ENCODE measurements around the gene MMRN1. TPM values are rescaled to one million over a fixed set of nuclear protein-coding genes. Genes with fewer than 3 reads are reported as not detected.

The MMRN1 gene
- total RNA-seq, 4 donors from 2014 or later = 0.80 to 58.0 (median 14.8) TPM

GRCh38 chr4:89981789-89982334 lies 87.2 kb downstream of the MMRN1 start:
- DNase-seq = no peak
- WGBS, 2 donors = 79 to 82% methylated on average over 2 of the region's 2 CpGs
- no peaks in the 10 kb centered on the region for H3K36me3 ChIP-seq
- intact Hi-C loops (cut with DNase I) = no loop called here
- H3K27me3 ChIP-seq = no peaks in the 10 kb centered on the region
- no peak overlapping the region for H3K27ac ChIP-seq
- no peaks in the 10 kb centered on the region for H3K4me1 ChIP-seq
- no peaks in the 10 kb centered on the region for H3K9me3 ChIP-seq
- no peak overlapping the region for H3K4me3 ChIP-seq
- TF ChIP-seq, protein P1, sequence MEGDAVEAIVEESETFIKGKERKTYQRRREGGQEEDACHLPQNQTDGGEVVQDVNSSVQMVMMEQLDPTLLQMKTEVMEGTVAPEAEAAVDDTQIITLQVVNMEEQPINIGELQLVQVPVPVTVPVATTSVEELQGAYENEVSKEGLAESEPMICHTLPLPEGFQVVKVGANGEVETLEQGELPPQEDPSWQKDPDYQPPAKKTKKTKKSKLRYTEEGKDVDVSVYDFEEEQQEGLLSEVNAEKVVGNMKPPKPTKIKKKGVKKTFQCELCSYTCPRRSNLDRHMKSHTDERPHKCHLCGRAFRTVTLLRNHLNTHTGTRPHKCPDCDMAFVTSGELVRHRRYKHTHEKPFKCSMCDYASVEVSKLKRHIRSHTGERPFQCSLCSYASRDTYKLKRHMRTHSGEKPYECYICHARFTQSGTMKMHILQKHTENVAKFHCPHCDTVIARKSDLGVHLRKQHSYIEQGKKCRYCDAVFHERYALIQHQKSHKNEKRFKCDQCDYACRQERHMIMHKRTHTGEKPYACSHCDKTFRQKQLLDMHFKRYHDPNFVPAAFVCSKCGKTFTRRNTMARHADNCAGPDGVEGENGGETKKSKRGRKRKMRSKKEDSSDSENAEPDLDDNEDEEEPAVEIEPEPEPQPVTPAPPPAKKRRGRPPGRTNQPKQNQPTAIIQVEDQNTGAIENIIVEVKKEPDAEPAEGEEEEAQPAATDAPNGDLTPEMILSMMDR (IDR thresholded peaks at IDR 0.05) = no peak
- no peak for TF ChIP-seq POLR2A (IDR thresholded peaks at IDR 0.05)

DNA sequence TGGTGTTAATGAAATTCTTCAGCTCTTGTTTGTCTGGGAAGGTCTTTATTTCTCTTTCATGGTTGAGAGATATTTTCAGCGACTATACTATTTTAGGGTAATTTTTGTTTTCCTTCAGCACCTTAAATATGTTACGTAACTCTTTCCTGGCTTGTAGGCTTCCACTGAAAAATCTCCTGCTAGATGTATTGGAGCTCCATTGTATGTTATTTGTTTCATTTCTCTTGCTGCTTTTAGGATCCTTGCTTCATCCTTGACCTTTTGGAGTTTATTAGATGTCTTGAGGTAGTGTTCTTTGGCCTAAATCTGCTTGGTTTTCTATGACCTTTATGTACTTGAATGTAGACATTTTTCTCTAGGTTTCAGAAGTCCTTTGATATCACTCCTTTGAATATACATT lies 93.6 kb downstream of the MMRN1 start:
- H3K36me3 ChIP-seq = no peaks in the 10 kb centered on the region
- H3K27ac ChIP-seq = no peak overlapping the region
- H3K27me3 ChIP-seq = no peaks in the 10 kb centered on the region
- intact Hi-C loops (cut with DNase I) = no loop called here
- no peak overlapping the region for H3K4me3 ChIP-seq
- TF ChIP-seq, protein P1 (IDR thresholded peaks at IDR 0.05) = no peak
- TF ChIP-seq POLR2A (IDR thresholded peaks at IDR 0.05) = no peak
- no peaks in the 10 kb centered on the region for H3K9me3 ChIP-seq
- 83 to 88% methylated on average over 2 of the region's 2 CpGs for WGBS, 2 donors
- H3K4me1 ChIP-seq = no peaks in the 10 kb centered on the region
- no peak for DNase-seq

- no peak overlapping the region for H3K27ac ChIP-seq
- WGBS, 2 donors = 26 to 29% methylated on average over 1 of the region's 1 CpG
- H3K36me3 ChIP-seq = no peaks in the 10 kb centered on the region
- H3K4me3 ChIP-seq = no peak overlapping the region
- intact Hi-C loops (cut with DNase I) = no loop called here
- no peaks in the 10 kb centered on the region for H3K4me1 ChIP-seq
- no peak for DNase-seq
- H3K9me3 ChIP-seq = no peaks in the 10 kb centered on the region
- no peak for TF ChIP-seq POLR2A (IDR thresholded peaks at IDR 0.05)
- TF ChIP-seq, protein P1 (IDR thresholded peaks at IDR 0.05) = no peak
- no peaks in the 10 kb centered on the region for H3K27me3 ChIP-seq
These were observed 98.1 kb downstream of the MMRN1 start for GRCh38 chr4:89992744-89993143.

GRCh38 chr4:89994176-89994873 lies 99.7 kb downstream of the MMRN1 start:
- TF ChIP-seq, protein P1 (IDR thresholded peaks at IDR 0.05) = no peak
- no peak for TF ChIP-seq POLR2A (IDR thresholded peaks at IDR 0.05)
- no peak overlapping the region for H3K27ac ChIP-seq
- no peak overlapping the region for H3K4me3 ChIP-seq
- intact Hi-C loops (cut with DNase I) = no loop called here
- H3K27me3 ChIP-seq = no peaks in the 10 kb centered on the region
- DNase-seq = no peak
- WGBS, 2 donors = 48 to 59% methylated on average over 3 of the region's 3 CpGs
- H3K9me3 ChIP-seq = no peaks in the 10 kb centered on the region
- H3K4me1 ChIP-seq = no peaks in the 10 kb centered on the region
- H3K36me3 ChIP-seq = no peaks in the 10 kb centered on the region

- Histone ChIP-seq H3K4me1 (no peaks in the 10 kb centered on the region), H3K27me3 (no peaks in the 10 kb centered on the region), H3K36me3 (no peaks in the 10 kb centered on the region), H3K27ac (no peak overlapping the region), H3K4me3 (no peak overlapping the region), H3K9me3 (no peaks in the 10 kb centered on the region)
- DNase-seq = no peak
- intact Hi-C loops (cut with DNase I) = no loop called here
- WGBS, 2 donors = 66 to 82% methylated on average over 4 of the region's 4 CpGs
- no peak for TF ChIP-seq POLR2A (IDR thresholded peaks at IDR 0.05)
- TF ChIP-seq, protein P1 (IDR thresholded peaks at IDR 0.05) = no peak
These were observed 100.4 kb downstream of the MMRN1 start for GRCh38 chr4:89995006-89995405.

Data from esophagus squamous epithelium (tissue), 5 donors.